Superior temporal gyrus (tissue), 1 donor: ENCODE data around the gene APC2.
"Not testable (repeated sequence)": the region's sequence is repeated elsewhere in the genome, so short reads cannot be mapped to it uniquely, and the experiment has no call there.

Experiments used
- DNase-seq: peaks from one replicate; pipeline ENCODE4 v3.0.0-alpha.2; 2016; ENCODE audit errors: extremely low spot score

APC2 gene

GRCh38 chr19:1495051-1495798 is 45.3 kb downstream of the APC2 start:
- no peak for DNase-seq

DNA sequence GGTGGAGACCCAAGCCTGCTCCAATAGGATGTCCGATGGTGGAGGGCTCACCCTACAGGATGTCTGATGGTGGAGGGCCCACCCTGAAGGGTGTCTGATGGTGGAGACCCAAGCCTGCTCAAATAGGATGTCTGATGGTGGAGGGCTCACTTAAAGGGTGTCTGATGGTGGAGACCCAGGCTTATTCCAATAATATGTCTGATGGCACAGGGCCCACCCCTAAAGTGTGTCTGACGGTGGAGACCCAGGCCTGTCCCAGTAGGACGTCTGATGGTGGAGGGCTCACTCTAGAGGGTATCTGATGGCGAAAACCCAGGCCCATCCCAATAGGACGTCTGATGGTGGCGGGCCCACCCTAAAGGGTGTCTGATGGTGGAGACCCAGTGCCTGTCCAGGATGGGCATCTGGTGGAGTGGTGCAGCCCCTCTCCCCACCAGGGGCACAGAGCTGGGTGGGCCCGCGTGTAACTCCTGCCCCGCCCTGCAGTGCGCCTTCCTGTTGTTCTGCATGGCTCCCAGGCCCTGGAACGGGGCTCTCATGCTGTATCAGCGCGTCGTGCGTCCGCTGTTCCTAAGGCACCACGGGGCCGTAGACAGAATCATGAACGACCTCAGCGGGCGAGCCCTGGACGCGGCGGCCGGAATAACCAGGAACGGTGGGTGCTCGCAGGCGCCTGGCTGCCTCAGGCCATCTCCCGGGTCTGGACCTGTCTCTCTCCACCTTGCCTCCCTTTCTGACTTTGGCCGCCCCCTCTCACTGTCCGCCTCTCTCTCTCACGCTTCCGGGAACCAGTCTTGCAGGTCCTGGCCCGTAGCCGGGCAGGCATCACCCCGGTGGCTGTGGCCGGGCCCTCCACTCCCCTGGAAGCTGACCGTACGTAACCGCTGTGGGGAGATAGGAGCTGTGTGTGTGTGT is 46.1 kb downstream of the APC2 start:
- DNase-seq: no peak

DNA sequence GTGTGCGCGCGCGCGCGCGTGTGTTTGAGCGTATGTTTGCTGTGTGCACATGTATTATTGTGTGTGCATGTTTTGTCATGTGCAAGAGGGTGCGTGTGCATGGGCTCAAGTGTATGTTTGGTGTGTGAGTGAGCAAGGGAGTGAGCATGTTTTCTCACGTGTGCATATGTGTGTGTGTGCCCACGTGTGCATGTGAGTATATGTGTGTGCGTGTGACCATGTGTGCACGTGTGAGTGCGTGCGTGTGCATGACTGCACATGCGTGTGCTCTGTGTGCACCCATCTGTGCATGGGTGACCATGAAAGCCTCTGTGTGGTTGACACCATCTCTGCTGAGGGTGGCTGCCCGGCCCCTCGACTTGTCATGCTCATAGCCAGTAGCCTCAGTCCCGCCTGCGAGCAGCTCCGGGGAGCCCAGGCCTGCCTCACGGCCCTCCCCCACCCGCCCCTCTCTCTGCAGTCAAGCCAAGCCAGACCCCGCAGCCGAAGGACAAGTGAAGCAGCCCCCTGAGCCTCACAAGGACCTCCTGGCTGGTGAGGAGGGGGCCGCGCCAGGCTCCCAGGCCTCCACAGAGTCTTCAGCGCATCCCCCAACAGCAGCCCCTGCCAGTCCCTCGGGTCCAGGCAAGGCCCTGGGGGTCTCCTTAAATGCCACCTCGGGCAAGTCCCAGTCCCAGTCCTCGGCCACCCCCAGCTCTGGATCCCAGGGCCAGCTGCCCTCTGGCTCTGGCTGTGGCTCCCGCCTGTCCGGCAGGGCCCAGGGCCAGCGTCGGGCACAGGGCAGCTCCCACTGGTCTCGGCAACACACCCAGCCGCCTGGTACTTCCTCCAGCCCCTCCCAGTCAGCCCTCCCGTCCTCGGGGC is 47.0 kb downstream of the APC2 start:
- DNase-seq: no peak

DNA sequence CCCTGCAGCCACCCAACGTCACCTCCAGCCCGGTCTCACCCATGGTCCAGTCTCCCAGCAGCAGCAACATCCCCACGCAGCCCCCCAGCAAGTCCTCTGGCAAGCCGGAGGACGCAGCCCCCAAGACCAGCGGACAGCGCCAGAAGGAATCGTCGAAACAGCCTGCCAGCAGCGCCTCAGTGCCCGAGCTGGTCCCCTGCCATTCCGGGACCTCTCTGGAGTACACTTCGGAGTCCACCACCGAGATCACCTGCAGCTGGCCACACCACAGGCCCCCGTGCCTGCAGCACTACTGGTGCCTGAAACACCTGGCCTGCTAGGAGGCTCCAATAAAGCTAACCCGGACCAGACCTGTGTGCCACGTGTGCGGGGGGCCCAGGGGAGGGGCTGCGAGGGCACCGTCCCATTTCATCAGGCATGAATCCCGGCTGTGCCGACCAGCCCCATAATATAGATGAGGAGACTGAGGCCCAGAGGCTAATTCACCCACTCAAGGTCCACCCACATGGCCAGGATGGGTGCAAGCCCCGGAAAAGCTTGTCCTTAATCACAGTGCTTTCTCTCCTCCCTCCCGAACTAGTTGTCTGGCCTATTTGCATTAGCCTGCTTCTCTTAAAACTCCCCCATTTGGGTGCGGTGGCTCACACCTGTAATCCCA is 47.8 kb downstream of the APC2 start:
- DNase-seq: no peak

GRCh38 chr19:1499231-1499630 is 49.3 kb downstream of the APC2 start:
- not testable (repeated sequence) for DNase-seq

DNA sequence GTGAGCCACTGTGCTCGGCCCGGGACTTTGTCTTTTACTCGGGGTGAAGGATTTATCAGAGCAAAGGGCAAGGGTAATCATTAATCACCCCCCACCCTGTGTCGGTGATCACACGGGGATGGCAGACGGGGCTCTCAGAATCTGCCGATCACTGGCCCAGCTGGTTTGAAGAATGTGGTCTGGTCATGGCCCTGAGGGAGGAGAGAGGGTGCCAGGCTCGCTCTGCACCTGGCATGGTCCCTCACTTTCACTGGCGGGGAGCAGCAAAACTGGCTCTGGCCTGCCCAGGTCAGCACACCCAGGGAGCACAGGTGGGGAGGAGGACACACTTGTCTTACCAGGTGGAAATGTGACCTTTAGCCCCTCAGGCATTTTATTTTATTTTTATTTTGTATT is 51.3 kb downstream of the APC2 start:
- DNase-seq: no peak

GRCh38 chr19:1502433-1503088 is 52.6 kb downstream of the APC2 start:
- no peak for DNase-seq

- peak; percentile 35 for DNase-seq
These were observed 53.4 kb downstream of the APC2 start for GRCh38 chr19:1503089-1503924.

DNA sequence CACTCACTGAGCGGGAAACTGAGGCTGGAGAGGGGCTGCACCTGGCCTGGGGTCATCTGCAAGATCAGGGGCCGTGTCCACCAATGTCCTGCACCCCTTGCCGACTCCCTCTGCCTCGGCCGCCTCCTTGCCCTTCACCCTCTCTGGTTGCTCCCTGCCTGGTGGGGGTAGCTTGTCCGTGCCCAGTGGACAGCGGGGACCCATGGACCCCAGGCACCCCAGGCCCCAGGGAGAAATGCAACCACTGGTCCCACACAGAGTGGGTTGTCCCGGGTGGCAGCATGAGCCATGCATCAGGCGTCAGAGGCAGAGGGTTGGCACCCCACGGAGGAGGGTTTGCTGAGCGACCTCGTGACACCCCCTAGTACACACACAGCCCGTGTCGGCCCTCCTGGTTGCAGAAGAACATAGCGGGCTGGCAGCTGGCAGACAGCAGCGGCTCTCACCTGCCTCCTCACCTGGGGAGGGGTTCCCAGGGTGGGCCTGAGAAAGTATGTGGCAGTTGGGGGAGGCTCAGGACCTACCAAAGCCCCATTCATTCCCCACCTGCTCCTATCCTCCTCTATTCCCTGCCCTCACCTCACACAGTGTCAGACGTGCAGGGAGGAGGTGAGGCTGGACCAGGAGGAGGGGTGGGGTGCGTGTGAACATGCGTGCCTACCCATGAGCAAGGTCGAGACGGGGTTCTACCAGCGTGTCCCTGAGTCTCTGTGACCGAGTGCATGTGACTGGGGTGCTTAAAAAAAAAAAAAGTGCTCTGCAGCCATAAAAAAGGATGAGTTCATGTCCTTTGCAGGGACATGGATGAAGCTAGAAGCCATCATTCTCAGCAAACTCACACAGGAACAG is 54.2 kb downstream of the APC2 start:
- DNase-seq: no peak

DNA sequence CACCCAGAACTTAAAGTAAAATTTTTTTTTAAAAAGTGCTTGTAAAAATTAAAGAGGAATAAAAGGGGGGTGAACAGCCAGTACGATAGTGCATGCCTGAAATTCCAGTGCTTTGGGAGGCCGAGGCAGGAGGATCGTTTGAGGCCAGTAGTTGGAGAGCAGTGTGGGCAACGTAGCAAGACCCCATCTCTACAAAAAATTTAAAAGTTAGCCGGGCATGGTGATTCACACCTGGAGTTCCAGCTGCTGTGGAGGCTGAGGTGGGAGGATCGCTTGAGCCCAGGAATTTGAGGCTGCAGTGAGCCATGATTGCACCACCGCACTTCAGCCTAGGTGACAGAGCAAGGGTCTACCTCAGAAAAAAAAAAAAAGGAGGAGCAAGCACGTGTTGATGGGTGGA is 55.1 kb downstream of the APC2 start:
- DNase-seq: no peak

DNA sequence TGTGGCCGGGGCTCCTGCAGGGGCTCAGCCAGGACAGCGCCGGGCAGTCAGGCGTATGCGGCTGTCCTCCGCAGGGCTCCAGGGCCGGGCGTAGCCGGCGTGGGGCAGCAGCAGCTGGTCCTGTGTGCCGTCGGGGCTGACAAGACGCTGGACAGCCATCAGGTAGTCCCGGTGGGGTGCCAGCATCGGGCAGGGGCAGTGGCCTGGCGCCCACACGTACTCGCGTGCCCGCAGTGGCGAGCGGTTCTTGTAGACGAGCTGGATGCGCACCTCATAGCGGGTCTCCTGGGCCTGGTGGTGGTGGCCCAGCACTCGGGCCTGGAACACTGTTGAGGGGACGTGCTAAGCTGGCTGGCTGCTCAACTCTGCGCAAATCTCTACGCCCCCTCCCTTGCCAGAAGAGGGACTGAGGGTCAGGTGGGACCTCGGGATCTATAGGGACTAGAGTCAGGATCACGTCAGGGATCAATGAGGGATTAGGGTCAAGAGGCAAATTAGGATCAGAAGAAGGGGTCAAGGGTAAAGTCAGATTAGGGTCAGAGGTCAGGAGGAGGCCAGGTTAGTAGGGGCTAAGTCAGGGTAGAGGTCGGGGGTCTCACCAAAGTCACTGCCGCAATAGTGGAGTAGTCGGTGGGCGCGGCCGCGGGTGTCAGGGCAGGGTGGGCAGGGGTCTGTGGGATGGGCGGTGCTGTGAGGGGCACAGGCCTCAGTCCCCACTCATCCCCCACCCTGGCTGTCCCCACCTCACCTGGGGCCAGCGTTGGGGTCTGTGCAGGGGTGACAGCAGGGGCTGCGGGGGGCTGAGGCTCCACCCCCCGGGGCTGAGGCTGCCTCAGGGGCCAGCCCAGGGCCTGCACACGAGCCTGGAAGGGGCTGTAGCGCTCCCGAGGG is 56.3 kb downstream of the APC2 start:
- no peak for DNase-seq

GRCh38 chr19:1507192-1507660 is 57.3 kb downstream of the APC2 start:
- no peak for DNase-seq

DNA sequence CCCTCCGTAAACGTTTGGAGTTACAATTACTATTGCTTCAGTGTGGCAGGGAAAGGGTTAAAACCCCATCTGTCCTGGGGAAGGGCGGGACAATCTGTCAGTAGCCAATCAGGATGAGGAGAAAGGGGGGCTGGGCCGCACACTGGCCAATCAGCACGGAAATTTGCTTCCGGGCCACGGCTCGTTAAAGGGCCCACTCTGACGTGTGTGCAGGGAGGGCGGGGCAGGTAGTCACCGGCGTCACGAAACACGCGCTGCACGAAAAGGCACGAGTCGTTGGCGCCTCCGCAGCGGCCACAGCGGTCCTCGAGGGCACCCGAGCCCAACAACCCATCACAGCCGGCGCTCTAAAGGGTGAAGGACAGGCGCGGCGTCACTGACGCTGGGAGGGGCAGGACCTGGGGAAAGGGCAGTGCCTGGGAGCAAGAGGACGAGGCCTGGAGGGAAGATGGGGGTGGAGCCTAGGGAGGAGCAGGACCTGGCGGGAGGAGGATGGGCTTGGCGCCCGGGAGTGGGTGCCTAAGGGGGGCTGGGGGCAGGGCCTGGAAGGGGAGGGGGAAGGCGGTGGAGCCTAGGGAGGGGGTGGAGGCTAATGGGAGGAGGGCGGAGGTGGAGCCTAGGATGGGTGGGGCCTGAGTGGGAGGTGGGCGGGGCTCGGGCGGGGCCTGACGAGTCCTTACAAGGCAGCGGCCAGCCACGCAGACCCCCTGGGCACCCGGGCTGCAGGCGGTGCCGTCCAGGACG is 58.0 kb downstream of the APC2 start:
- peak; percentile 97 for DNase-seq

DNA sequence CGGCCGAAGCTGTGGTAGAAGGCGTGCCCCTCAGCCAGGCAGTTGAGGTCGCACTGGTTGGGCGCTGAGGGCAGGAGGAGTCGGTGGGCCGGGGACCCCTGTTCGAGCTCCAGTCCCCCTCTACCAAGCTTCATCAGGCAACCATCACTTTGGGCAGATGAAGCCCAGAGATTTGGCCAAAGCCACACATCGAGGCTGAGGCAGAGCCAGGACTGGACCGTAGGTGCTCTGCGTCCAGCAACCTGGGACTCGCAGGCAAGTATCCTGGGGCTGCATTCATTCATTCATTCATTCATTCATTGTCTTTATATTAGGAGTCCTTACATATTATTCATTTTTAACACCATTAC is 58.6 kb downstream of the APC2 start:
- no peak for DNase-seq

DNA sequence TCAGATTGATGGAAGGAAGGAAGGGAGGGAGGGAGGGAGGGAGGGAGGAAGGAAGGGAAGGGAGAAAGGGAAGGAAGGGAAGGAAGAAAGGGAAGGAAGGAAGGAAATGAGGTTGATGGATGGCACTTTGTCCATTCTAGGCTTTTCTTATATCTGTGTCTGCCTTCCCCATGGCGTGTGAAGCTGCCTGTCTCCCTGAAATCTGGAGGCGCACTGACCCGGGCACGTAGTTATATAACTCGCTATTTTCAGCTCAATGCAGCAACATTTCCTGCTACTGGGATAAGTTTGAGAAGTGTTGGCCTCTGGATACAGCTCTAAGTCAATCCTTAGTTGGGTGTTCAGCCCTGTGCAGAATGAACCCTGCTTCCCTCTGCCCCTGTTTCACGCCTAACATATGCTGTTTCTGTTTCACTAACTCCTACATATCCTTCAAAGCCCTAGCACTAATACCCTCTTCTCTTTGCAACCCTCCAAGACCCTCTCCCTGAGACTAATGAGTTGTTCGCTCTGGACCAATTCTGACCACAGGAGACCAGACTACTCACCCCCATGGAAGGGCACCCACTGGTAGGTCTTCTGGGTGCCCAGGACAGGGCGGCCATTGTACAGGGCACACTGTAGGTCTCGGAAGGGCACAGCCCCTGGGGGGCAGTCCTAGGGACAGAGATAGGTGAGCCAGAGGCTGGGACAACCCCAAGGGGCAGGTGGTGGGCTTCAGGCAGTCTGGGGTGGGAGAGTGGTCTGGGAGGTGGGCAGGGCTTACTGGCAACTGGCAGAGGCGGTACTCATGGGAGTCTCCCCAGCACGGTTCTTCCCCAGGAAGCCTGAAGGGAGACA is 59.9 kb downstream of the APC2 start:
- no peak for DNase-seq

- no peak for DNase-seq
These were observed 60.5 kb downstream of the APC2 start for GRCh38 chr19:1510442-1510806.

- DNase-seq: no peak
These were observed 60.9 kb downstream of the APC2 start for GRCh38 chr19:1510807-1511206.
